Tibial nerve (tissue), 4 donors: Measurements from ENCODE around the gene NFIA.

ENCODE experiments used
- EP300 ChIP-seq, 2 donors: sonication (generic); formaldehyde crosslinking; IDR thresholded peaks; one replicate each; pipeline ENCODE4 v1.6.1; 2017; ENCODE audit warnings: antibody characterized with exemption in 2 of 2, mild to moderate bottlenecking in 1 of 2
- POLR2A ChIP-seq, 2 donors: fragments of 450-650 bp; IDR thresholded peaks; one replicate each; pipeline ENCODE4 v1.6.1; 2017; ENCODE audit warnings: antibody characterized with exemption in 2 of 2, mild to moderate bottlenecking in 2 of 2, moderate library complexity in 2 of 2
- TF ChIP-seq, protein P1 (sequence below), 5 experiments: fragments of 200-600 bp in 3 of 5; fragments of 450-650 bp in 2 of 5; sonication (generic) in 3 of 5; IDR thresholded peaks; one replicate each; pipeline ENCODE4 v1.5.1; 2016 to 2019; ENCODE audit warnings: antibody characterized with exemption in 5 of 5, mild to moderate bottlenecking in 3 of 5, moderate library complexity in 2 of 5

DNA sequence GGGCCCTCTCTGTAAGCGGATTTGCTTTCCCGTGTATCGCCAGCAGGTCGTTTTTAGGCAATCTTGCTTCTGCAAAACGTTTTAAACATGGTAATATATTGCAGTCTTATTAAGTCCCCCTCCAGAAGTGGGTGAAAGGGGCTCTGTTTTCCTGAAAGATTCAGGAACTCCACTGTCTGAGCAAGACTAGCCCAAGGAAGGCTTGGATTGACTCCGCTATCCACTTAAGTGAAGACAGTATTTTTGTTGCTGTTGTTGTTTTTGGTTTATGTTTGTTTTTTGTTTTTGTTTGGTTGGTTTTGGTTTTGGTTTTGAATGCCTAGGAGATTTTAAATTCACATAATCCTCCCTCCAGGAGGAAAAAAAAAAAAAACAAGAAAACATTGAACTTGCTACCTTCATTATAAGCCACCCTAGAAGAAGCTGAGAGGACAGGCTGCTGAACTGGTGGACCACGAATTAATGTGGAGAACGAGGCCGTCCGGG, 29.1 kb upstream of the NFIA start:
- TF ChIP-seq EP300 (IDR thresholded peaks at IDR 0.05) (no peak), POLR2A (IDR thresholded peaks at IDR 0.05) (no peak)
- TF ChIP-seq, protein P1, sequence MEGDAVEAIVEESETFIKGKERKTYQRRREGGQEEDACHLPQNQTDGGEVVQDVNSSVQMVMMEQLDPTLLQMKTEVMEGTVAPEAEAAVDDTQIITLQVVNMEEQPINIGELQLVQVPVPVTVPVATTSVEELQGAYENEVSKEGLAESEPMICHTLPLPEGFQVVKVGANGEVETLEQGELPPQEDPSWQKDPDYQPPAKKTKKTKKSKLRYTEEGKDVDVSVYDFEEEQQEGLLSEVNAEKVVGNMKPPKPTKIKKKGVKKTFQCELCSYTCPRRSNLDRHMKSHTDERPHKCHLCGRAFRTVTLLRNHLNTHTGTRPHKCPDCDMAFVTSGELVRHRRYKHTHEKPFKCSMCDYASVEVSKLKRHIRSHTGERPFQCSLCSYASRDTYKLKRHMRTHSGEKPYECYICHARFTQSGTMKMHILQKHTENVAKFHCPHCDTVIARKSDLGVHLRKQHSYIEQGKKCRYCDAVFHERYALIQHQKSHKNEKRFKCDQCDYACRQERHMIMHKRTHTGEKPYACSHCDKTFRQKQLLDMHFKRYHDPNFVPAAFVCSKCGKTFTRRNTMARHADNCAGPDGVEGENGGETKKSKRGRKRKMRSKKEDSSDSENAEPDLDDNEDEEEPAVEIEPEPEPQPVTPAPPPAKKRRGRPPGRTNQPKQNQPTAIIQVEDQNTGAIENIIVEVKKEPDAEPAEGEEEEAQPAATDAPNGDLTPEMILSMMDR (IDR thresholded peaks at IDR 0.05) = no peak
